ENCODE measurements around the gene ZNF684.
"Not testable (repeated sequence)": the region's sequence is repeated elsewhere in the genome, so short reads cannot be mapped to it uniquely, and the experiment has no call there.

The ZNF684 gene

GRCh38 chr1:40546957-40547356, 15.5 kb downstream of the ZNF684 start:
- DNase-seq (ENCODE audit: low read depth in 2 of 2): no peak
- no peak overlapping the region for H3K4me3 ChIP-seq (replicated peaks in 1 of 2; ENCODE audit: low read depth in 2 of 2, low read length in 2 of 2)
- no peak for TF ChIP-seq CTCF (IDR thresholded peaks at IDR 0.05; ENCODE audit: low read depth, low read length)

DNA sequence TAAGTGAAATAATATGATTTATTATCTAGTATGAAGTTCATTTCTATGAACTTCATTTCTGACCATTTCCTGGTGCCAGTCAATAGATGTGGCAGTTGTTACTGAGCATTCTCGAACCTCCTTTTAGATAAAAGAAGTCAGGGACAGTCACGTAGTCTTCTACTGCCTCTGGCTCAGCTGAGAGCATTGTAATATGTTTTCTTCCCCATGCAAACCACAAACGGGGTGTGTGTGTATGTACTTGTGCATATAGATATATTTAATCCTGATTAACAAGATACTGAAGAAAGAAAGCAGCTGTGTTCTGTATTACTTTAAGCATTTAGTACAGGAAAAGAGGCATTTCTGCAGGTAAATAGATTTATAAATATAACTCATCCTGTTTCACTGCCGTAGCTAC, 21.6 kb downstream of the ZNF684 start:
- TF ChIP-seq CTCF (IDR thresholded peaks at IDR 0.05; ENCODE audit: low read depth, low read length): no peak
- H3K4me3 ChIP-seq (replicated peaks in 1 of 2; ENCODE audit: low read depth in 2 of 2, low read length in 2 of 2): no peak overlapping the region
- DNase-seq (ENCODE audit: low read depth in 2 of 2): no peak

GRCh38 chr1:40554807-40555206, 23.4 kb downstream of the ZNF684 start:
- not testable (repeated sequence) for H3K4me3 ChIP-seq (replicated peaks in 1 of 2; ENCODE audit: low read depth in 2 of 2, low read length in 2 of 2); DNase-seq (ENCODE audit: low read depth in 2 of 2)

GRCh38 chr1:40556121-40556520, 24.7 kb downstream of the ZNF684 start:
- no peak for TF ChIP-seq CTCF (IDR thresholded peaks at IDR 0.05; ENCODE audit: low read depth, low read length)
- DNase-seq (ENCODE audit: low read depth in 2 of 2): no peak
- no peak overlapping the region for H3K4me3 ChIP-seq (replicated peaks in 1 of 2; ENCODE audit: low read depth in 2 of 2, low read length in 2 of 2)

DNA sequence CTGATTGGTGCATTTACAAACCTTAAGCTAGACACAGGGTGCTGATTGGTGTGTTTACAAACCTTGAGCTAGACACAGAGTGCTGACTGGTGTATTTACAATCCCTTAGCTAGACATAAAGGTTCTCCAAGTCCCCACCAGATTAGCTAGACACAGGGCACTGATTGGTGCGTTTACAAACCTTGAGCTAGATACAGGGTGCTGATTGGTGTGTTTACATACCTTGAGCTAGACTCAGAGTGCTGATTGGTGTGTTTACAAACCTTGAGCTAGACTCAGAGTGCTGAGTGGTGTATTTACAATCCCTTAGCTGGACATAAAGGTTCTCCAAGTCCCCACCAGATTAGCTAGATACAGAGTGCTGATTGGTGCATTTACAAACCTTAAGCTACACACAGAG, 26.8 kb downstream of the ZNF684 start:
- H3K4me3 ChIP-seq (replicated peaks in 1 of 2; ENCODE audit: low read depth in 2 of 2, low read length in 2 of 2); DNase-seq (ENCODE audit: low read depth in 2 of 2): not testable (repeated sequence)

- no peak overlapping the region for H3K4me3 ChIP-seq (replicated peaks in 1 of 2; ENCODE audit: low read depth in 2 of 2, low read length in 2 of 2)
- DNase-seq (ENCODE audit: low read depth in 2 of 2): no peak
- no peak for TF ChIP-seq CTCF (IDR thresholded peaks at IDR 0.05; ENCODE audit: low read depth, low read length)
Observed at GRCh38 chr1:40562185-40562584, 30.7 kb downstream of the ZNF684 start.

DNA sequence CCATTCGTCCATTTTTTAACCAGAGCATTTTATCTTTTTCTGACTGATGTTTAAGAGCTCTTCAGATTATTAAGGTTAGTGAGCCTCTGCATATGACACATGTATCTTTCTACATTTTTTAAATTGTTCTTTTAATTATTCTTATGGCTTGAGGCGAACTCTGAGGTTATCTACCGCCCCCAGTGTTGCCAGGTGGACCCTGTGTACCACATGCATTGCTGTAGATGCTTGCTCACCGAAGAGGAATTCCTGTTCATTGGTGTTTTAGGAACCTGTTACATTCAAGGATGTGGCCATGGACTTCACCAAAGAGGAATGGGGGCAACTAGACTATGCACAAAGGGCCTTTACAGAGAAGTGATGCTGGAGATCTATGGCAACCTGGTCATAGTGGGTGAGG, 31.8 kb downstream of the ZNF684 start:
- no peak overlapping the region for H3K4me3 ChIP-seq (replicated peaks in 1 of 2; ENCODE audit: low read depth in 2 of 2, low read length in 2 of 2)
- no peak for TF ChIP-seq CTCF (IDR thresholded peaks at IDR 0.05; ENCODE audit: low read depth, low read length)
- DNase-seq (ENCODE audit: low read depth in 2 of 2): no peak

GRCh38 chr1:40564506-40564905, 33.1 kb downstream of the ZNF684 start:
- TF ChIP-seq CTCF (IDR thresholded peaks at IDR 0.05; ENCODE audit: low read depth, low read length): no peak
- no peak overlapping the region for H3K4me3 ChIP-seq (replicated peaks in 1 of 2; ENCODE audit: low read depth in 2 of 2, low read length in 2 of 2)
- no peak for DNase-seq (ENCODE audit: low read depth in 2 of 2)
